Thyroid gland (tissue), 4 donors: ENCODE results near the gene OTP.

Experiments used
- POLR2A ChIP-seq, 2 donors: fragments of 450-650 bp; IDR thresholded peaks; one replicate each; pipeline ENCODE4 v1.6.1; 2017; ENCODE audit warnings: antibody characterized with exemption in 2 of 2, mild to moderate bottlenecking in 2 of 2, moderate library complexity in 1 of 2
- TF ChIP-seq, protein P1 (sequence below), 6 experiments: fragments of 200-600 bp in 3 of 6; fragments of 450-650 bp in 3 of 6; sonication (generic) in 3 of 6; IDR thresholded peaks; one replicate each; pipeline ENCODE4 v1.5.1; 2016 to 2019; ENCODE audit warnings: antibody characterized with exemption in 6 of 6, mild to moderate bottlenecking in 2 of 6, inconsistent platforms in 1 of 6, moderate library complexity in 1 of 6

DNA sequence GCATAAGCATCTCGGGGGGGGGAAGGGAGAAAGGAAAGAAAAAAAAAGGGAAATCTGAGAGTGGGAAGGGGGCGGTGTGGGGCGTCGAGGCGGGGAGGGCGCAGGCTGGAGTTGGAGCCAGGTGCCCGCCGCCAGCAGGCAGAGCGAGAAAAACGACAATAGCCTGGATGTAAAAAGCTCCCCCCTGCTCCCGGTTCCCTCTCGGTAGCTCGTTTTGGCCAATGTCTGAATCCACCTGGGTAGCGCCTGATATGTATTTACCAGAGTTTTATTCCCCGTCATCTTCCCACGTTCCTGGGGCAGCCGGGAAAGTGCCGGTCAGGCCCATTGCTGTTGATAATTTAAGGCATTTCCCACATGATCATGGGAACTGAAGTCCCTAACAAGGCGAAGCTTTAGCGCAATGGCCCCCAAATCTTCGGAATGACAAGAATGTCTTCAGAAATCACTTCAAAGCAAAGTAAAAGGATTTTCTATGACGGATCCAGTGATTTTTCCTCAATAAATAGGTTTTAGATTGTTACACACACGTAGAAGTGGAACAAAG lies 3.0 kb upstream of the OTP start:
- TF ChIP-seq POLR2A (IDR thresholded peaks at IDR 0.05): no peak
- TF ChIP-seq, protein P1, sequence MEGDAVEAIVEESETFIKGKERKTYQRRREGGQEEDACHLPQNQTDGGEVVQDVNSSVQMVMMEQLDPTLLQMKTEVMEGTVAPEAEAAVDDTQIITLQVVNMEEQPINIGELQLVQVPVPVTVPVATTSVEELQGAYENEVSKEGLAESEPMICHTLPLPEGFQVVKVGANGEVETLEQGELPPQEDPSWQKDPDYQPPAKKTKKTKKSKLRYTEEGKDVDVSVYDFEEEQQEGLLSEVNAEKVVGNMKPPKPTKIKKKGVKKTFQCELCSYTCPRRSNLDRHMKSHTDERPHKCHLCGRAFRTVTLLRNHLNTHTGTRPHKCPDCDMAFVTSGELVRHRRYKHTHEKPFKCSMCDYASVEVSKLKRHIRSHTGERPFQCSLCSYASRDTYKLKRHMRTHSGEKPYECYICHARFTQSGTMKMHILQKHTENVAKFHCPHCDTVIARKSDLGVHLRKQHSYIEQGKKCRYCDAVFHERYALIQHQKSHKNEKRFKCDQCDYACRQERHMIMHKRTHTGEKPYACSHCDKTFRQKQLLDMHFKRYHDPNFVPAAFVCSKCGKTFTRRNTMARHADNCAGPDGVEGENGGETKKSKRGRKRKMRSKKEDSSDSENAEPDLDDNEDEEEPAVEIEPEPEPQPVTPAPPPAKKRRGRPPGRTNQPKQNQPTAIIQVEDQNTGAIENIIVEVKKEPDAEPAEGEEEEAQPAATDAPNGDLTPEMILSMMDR (IDR thresholded peaks at IDR 0.05): no peak
